ENCODE measurements around the gene CTAGE9. TPM values are rescaled to one million over a fixed set of nuclear protein-coding genes. Genes with fewer than 3 reads are reported as not detected.

CTAGE9 gene
- polyA plus RNA-seq, 3 donors: not detected

DNA sequence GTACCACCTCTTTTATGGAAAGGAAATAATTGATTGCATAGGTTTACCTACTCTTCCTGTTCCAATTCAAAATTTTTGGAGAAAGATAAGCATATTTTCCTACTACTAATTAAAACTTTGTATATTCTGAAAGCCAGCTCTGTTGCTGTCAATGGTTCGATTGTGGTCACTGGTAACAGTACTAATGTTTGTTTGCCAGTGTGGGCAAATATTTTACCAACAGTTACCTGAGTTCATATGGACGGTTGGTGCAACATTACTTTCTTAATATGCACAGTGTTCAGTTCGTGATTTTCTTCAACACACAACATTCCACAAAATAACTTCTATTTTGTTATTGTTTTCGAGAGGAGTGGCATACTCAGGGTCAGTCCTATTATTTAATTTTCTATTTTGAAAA, 17.1 kb upstream of the CTAGE9 start:
- Histone ChIP-seq H3K4me3 (replicated peaks in 1 of 3; ENCODE audit: low read depth in 2 of 3, low read length in 3 of 3) (no peak overlapping the region), H3K9ac (ENCODE audit: insufficient read depth, low read length, poor library complexity, severe bottlenecking) (no peak overlapping the region), H3K4me2 (replicated peaks; ENCODE audit: extremely low read depth, low read length, poor library complexity, severe bottlenecking) (no peak overlapping the region), H4K20me1 (ENCODE audit: insufficient read depth, low read length) (no peaks in the 10 kb centered on the region), H3K36me3 (replicated peaks in 1 of 2; ENCODE audit: control insufficient read depth in 1 of 2, insufficient read depth in 2 of 2, low read length in 2 of 2) (no peaks in the 10 kb centered on the region), H3K9me3 (replicated peaks in 1 of 2; ENCODE audit: control insufficient read depth in 1 of 2, insufficient read depth in 1 of 2, low read length in 2 of 2) (no peaks in the 10 kb centered on the region), H3K4me1 (ENCODE audit: control insufficient read depth in 1 of 2, insufficient read depth in 2 of 2, low read length in 2 of 2) (no peaks in the 10 kb centered on the region), H3K27ac (ENCODE audit: low read depth in 1 of 2, low read length in 2 of 2) (no peak overlapping the region), H3K27me3 (ENCODE audit: control insufficient read depth in 2 of 2, insufficient read depth in 2 of 2, low read length in 2 of 2) (no peaks in the 10 kb centered on the region), H2AFZ (ENCODE audit: insufficient read depth, low read depth, low read length, poor library complexity, severe bottlenecking) (no peak overlapping the region), H3K79me2 (ENCODE audit: insufficient read depth, low read length) (no peaks in the 10 kb centered on the region)
- Mint-ChIP-seq H3K9me3 (peaks cover 0 to 3% (median 0%) of the 10 kb centered on the region in 7 donors), H3K27ac (no peak overlapping the region), H3K4me3 (no peak overlapping the region), H3K27me3 (ENCODE audit: low read depth in 3 of 3) (peaks cover 0 to 8% (median 0%) of the 10 kb centered on the region in 3 donors), H3K4me1 (no peaks in the 10 kb centered on the region), H3K36me3 (no peaks in the 10 kb centered on the region)
- no CpG with 5 or more reads among the region's 4 CpGs for WGBS (ENCODE audit: insufficient coverage)
- DNase-seq: no peak
- no peak for TF ChIP-seq CTCF (IDR thresholded peaks at IDR 0.05)
- intact Hi-C loops (cut with micrococcal nuclease): no loop called here

DNA sequence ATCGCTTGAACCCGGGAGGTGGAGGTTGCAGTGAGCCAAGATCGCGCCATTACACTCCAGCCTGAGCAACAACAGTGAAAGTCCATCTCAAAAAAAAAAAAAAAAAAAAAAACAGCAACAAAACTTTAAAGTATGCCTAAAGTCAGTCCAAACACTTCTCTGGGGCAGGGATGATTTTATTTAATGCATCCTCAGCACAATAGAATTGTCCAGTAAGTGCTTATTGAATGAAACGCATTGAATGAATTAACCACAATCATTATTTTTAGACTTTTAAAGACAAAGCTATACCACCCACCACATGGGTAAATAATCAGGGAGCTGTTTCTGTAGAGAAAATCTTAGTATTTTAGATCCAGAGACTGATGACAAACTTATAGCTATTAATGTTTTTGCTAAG, 16.6 kb upstream of the CTAGE9 start:
- TF ChIP-seq CTCF (IDR thresholded peaks at IDR 0.05): no peak
- Mint-ChIP-seq H3K27ac (no peak overlapping the region), H3K4me1 (no peaks in the 10 kb centered on the region), H3K9me3 (peaks cover 0 to 3% (median 0%) of the 10 kb centered on the region in 7 donors), H3K4me3 (no peak overlapping the region), H3K27me3 (ENCODE audit: low read depth in 3 of 3) (peaks cover 0 to 8% (median 3%) of the 10 kb centered on the region in 3 donors), H3K36me3 (no peaks in the 10 kb centered on the region)
- Histone ChIP-seq H2AFZ (ENCODE audit: insufficient read depth, low read depth, low read length, poor library complexity, severe bottlenecking) (no peak overlapping the region), H3K36me3 (replicated peaks in 1 of 2; ENCODE audit: control insufficient read depth in 1 of 2, insufficient read depth in 2 of 2, low read length in 2 of 2) (no peaks in the 10 kb centered on the region), H3K27ac (ENCODE audit: low read depth in 1 of 2, low read length in 2 of 2) (no peak overlapping the region), H3K4me2 (replicated peaks; ENCODE audit: extremely low read depth, low read length, poor library complexity, severe bottlenecking) (no peak overlapping the region), H3K79me2 (ENCODE audit: insufficient read depth, low read length) (no peaks in the 10 kb centered on the region), H3K9ac (ENCODE audit: insufficient read depth, low read length, poor library complexity, severe bottlenecking) (no peak overlapping the region), H3K4me3 (replicated peaks in 1 of 3; ENCODE audit: low read depth in 2 of 3, low read length in 3 of 3) (no peak overlapping the region), H3K27me3 (ENCODE audit: control insufficient read depth in 2 of 2, insufficient read depth in 2 of 2, low read length in 2 of 2) (no peaks in the 10 kb centered on the region), H3K9me3 (replicated peaks in 1 of 2; ENCODE audit: control insufficient read depth in 1 of 2, insufficient read depth in 1 of 2, low read length in 2 of 2) (no peaks in the 10 kb centered on the region), H4K20me1 (ENCODE audit: insufficient read depth, low read length) (no peaks in the 10 kb centered on the region), H3K4me1 (ENCODE audit: control insufficient read depth in 1 of 2, insufficient read depth in 2 of 2, low read length in 2 of 2) (no peaks in the 10 kb centered on the region)
- DNase-seq: no peak
- WGBS (ENCODE audit: insufficient coverage): no CpG with 5 or more reads among the region's 5 CpGs
- intact Hi-C loops (cut with micrococcal nuclease): no loop called here
